HG02610 (cell line): ENCODE measurements around the gene C11orf21.

ENCODE experiments used
- ATAC-seq: cut with Tn5 transposase; IDR thresholded peaks from one replicate; pipeline ENCODE4 v1.9.1; 2021; ENCODE audit warnings: mild to moderate bottlenecking, moderate library complexity; ENCODE audit not compliant: unreplicated experiment

C11orf21 gene

DNA sequence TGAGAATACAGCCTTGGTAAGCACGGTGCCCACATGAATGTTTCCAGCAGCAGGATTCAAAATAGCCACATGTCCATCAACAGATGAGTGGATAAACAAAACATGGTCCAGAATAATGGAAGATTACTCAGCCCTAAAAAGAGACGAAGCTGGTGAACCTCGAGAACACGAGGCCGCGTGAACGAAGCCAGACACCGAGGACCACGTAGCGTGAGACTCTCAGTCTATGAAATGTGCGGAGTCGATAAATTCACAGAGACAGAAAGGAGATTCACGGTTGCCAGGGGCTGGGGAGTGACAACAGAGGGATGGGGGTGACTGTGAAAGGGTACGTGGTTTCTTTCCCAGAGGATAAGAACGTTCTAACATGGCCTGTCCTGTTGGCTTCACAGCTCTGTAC, 28.4 kb downstream of the C11orf21 start:
- no peak for ATAC-seq

DNA sequence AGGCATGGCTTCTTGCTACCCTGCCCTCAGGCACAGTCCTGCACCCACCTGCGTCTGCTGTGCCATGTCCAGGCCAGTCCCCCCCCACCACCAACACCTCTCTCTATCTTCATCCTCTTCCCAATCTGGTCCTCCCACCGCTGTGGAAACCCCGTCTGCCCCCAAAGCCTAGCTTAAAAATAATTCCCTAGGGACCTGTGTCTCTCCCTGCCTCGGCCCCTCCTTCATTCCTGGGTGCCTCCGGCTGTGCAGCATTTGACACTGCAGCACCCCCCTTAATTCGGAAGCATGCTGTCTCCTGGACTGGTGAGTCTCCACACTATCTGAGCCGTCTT, 28.8 kb downstream of the C11orf21 start:
- no peak for ATAC-seq

DNA sequence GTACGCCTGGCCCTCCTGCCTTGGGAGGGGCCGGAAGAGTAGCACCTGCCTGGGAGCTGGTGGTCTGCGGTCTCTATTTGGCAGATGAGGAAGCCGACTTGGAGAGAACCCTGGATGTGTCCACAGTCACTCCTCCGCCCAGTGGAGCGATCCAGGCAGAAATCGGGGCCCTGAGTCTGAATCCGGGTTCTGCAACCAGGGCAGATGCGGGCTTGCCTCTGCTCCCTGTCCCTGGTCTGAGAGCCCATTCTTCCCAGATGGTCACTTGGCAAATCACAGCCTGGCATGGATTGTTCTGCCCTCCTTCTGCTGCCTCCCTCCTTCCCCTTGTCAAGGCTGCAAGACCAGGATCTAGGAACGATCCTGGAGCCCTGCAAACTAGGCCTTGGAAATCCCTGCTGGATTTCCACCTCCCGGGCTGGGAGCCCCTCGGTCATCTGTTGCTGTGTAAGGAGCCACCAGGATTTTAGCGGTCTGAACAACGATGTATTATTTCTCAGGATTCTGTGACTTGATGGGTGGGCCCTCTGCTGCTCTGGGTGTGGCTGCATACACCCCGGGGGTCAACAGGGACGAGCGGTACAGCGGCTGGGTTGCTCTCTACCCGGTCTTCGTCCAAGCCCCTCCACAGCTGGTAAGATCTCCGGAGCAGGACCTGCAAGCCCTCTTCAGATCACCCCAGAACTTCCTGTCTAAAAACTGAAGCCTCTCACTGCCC, 29.3 kb downstream of the C11orf21 start:
- no peak for ATAC-seq

DNA sequence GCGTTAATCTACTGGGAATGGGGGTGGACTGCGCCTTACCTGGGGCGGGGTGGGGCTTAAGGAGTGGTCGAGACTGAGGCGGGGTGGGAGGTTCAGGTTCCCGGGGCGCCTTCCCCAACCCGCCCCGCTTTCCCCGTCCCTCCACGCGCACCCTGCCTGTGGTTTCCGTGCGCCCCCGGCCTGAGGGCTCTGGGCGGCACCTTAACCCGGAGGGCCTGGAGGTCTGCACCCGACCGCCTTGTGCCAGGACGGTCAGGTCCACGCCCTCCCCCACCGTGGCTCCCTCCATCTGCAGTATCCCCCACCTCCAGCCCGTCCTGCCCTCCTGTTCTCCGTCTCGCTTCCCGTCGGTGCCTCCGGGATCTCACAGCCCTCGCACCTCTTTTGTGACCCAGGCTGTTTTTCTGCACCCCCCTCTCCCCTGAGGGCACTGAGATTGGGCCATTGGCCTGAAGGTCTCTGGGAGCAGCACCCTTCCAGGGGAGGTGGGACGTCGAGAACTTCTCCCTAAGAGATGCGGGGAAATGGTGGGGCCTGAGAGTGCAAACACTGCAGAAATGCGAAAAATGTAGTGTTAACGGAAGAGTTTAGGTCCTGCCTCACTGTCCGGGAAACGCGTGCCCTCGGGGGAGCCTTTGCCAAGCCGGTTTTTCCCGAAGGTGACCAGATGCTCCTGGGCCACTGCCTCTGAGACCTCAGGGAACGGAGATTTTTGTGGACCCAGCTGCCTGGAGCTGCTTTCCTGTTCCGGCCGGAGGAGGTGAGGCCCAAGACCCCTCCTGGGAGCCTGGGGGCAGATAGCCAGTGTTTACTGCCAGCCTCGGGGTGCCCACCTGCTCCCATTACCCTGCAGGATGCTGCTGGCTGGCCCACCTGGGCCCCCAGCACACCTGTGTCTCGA, 30.1 kb downstream of the C11orf21 start:
- ATAC-seq: no peak

DNA sequence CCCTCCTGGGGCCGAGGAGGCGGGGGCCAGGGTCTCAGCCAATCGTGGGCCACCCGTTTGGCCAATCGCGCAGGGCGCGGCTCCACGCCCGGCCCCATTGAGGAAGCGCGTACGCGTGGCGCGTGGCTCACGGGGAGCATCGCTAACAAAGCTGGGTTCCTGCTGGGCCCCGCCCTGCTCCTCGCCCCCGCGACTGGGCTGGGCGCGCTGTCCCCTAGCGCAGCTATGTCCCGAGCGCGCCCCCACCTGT, 30.7 kb downstream of the C11orf21 start:
- ATAC-seq: no peak

DNA sequence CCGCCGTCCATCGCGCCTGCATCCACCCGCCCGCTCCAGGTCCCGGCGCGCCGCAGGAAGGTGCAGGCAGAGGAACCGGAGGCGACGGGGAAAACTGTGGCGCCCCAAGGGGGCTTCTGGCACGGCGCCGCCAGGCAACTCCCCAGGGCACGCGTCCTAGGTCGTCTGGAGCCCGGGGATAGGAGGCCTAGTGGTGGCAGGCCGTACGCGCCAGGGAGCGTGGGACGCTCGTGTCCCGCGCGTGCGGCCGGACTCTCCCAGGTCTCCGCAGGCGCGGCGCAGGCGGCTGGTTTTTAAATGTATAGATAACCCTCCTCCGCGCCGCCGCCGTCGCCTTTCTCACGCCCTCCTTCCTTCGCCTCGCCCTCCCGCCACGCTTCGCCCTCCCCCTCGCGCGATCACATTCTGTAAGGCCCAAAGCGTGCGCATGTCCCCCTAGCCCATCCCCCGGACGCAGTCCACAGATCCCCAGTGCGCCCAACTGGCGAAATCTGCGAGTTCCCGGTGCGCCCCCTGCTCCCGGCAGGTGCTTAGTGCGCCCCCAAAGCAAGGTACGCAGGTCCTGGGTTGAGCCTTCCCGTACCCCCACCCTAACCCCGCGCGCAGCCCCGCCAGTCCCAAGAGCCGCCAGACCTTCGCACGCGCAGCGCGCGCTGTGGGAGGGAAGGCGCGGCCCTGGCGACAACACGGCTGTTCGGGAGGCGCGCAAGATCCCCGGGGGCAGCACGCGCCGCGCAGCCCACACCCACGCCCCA, 31.2 kb downstream of the C11orf21 start, which contains the start of gene ASCL2:
Gene ASCL2, minus strand, starts transcription at position 267 of the 755 bp plus-strand sequence. Its CDS starts 256 bp downstream, at position 11.
- no peak for ATAC-seq

DNA sequence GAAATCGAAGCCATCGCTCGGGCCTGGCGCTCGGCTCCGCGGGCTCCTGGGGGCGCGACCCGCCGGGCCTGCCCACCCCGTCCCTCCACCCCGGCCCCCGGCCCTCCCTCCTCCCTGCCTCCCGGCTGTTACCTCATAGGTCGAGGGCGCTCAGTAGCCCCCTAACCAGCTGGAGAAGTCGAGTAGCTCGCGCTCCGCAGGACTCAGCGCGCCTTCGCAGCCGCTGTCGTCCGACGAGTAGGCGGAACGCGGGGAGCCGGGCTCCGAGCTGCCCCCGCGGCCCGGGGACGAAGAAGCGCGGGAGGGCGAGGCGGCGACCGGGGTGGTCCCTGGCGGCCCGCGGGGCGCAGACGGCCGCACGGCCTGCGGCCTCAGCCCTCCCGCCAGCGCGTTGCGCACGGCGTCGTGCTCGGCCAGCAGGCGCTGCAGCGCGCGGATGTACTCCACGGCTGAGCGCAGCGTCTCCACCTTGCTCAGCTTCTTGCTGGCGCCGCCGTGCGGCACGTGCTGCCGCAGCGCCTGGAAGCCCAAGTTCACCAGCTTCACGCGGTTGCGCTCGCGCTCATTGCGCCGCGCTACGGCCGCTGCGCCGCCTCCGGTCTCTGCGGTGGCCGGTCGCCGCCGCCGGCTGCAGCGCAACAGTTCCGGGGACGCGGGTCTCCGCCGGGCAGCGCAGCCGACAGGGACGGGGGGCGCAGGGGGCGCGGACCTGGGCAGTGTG, 32.0 kb downstream of the C11orf21 start:
- ATAC-seq: no peak

DNA sequence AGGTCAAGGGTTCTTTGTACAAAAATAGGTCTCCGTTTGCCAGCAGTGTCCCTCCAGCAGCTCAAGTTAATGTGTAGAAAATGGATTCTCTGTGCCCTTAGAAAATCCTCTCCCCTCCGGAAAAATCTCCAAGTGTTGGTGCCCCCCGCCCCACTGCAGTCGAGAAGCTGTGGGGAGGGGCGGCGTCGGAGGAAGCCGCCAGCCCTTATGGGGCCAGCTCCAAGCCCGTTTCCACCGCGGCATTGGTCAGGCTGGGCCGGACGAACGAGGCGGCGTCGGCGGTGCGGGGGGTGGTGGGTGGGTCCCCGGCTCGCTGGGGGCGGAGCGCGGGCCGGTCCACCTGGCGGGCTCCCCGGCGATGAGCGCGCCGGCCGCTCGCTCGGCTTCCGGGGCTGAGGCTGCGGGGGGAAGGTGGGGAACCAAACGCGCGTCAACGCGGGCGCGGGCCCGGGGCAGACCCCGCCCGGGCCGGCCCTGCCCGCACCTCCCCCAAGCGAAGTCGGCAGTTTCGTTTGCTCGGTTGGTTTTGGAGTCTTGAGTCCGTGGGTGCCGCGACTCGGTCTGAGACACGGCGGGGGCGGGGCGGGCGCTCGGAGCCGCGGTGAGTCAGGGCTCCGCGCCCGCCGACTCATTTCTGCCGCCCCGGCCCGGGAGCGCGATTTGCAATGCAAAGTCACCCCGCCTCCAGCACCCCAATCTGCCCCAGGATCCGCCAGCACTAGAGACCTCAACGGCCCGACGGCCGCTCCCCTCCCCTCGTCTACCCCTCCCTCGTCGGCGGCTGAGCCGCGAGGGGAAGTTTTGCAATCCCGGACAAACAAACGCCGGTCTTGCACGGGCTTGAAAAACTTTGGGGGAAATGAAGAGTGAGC, 32.8 kb downstream of the C11orf21 start:
- no peak for ATAC-seq

DNA sequence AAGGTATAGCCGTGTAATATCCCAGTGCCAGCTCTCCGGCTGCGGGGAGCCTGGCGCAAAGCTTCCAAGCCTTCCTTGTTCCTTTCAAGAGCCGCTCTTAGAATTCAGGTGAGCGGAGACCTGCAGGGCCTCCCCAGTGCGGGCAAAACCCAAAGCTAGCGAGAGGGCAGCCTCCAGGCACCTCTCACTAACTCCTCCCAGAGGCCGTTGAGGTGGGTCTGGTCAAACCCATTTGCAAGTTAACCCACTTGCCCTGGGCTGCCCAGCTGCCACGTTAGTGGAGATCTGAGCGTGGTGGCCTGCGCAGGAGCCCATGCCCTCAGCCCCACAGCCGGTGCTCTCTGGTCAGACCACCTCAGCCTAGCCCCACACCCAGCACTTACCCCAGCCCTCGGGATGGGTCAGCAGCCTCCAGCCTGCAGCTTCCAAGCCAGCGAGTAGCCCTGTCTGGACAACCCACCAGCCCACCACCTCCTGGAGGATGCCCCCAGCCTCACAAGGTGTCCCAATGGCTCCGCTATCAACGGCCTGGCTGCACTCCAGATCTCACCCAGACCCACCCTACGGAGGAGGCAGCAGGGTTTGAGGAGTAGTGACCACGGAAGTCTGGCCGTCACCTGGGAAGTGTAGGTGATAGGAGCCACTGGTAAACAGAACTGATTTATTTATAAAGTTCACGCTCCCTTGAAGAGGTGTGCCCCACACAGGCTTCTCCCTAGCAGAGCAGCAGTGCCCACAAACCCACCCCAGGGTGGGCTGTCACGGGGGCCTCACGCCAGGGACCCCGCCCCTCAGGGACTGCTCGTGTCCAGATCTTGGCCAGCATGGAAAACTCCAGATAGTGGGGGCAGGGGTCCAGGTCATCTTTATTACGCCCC, 33.6 kb downstream of the C11orf21 start:
- no peak for ATAC-seq

DNA sequence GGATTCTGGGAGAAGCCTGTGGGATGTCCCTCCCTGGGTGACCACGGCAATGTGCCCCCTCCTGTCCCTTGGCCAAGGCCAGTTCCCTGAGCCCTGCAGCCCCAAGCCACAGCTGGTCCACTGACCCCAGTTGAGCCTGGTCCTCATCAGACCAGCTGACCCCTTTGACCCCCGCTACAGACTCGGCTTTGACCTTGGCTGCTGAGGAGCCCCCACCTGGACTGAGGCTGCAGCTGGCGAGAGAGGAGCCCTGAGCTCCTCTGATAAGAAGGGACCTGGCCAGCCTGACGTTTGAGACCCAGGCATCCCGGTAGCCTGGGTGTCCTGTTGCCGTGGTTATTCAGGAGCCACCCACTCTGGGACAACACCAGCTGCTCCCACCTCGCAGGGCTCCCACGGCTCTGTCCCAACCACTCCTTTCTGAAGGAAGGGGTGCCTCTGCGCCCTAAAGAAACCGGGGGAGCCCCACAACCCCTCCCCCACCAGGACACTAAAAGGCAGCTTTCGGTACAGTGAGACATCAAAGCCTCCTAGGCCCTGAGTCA, 34.3 kb downstream of the C11orf21 start:
- ATAC-seq: no peak

DNA sequence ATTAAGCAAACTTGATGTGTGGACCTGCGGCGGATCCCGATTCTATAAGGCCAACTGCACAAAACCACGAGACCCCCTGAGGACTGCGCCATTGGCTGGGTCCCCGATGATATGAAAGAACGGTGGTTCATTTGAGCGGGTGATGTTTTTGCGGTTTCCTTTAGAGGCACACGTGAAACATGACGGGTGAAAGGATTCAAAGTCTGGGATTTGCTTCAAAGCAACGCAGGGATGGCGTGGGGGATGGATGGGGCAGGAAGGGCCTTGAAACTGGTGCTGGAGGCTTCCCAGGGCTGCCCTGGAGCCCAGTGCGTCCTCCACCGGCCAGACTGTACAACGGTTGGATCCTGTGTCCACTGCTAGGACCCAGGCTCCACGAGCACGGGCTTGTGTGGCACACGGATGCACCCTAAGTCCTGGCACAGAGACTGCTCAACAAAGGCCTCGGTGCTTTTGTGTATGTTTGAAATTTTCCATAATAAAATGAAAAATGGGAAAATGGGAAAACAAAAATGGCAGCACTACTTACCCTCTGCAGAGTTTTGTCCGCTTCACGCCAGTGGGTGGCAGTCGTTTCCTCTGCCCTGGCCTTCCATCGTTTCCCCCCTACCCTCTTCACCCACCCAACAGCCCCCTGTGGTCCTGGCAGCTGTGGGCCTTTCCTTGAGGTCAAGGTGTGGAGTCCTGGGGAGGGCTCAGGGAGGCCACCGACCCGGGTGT, 35.0 kb downstream of the C11orf21 start:
- no peak for ATAC-seq

DNA sequence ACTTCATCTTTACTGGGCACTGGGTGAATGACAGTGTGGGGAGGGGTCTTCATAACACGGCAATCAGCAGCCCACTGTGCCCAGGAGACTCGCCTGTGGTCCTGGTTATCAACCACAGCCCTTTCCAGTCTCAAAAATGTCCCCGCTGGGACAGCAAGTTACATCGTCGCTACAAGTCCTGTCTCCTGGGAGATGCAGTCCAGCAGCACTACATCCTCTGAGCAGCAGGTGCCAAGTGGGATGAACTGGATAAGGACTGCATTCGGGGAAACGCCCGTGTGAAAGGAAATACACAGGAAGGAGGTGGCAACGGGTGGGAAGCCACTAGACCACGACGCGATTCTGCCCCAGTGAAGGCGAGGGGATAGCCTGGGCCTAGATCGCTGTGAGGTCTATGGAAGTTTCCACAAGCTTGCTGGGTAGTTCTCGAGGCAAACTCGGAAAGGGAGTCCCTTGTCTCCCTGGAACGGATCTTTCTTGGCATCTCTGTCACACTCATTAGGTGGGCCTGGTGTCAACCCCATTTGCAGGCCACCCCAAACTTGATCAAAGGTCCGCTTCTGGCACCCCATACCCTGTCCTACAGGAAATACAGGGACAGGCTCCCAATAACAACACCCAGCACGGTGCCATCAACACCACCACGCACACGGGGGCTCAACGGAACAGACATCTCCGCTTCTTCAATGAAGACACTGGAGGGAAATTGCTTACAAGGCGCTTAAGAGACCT, 35.7 kb downstream of the C11orf21 start:
- no peak for ATAC-seq

DNA sequence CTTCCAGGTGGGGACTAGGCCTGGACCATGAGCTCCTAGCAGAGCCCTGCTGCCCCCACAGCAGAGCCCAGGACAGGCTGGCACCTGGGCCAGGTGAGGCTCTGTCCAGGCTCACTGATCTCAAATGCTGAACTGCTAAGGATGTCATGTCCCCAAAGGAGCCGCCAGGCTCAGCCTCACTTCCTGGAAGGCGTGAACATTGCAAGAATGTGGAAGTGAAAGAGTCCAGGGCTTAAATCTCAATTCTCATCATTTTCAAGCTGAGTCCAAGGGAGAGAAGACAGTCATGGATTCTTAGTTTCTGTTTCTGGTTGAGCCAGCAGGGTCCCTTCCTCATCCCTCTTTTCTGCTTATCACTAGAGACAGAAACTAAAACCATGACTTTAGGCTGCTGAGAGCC, 36.3 kb downstream of the C11orf21 start:
- ATAC-seq: peak; percentile 74

DNA sequence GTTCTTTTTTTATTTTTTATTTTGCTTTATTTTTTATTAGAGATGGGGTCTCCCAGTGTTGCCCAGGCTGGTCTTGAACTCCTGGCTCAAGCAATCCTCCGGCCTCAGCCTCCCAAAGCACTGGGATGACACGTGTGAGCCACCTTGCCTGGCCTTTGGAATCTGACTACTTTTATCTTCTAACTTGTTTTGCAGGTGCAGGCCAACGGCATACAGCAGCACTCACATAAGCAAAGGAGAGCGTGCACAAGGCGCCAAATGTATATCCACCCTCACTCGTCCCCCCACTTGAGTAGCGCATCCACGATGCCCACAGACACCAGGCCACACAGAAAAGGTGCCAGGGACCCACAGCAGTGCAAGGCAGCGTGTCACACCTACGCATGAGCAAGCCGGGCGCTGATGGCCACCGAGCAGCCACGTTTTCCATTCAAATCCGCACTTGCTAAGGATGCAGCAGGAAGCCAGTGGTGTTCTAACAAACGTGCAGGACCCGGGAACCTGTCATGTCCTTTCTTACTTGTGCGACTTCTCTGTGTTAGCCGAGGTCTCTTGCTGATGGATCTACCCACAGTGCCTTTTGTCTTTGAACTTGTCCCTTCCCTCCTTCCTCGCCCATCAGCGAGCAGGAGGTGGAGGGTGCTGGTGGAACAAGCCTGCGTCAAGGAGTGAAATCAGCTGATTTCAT, 37.2 kb downstream of the C11orf21 start:
- no peak for ATAC-seq

DNA sequence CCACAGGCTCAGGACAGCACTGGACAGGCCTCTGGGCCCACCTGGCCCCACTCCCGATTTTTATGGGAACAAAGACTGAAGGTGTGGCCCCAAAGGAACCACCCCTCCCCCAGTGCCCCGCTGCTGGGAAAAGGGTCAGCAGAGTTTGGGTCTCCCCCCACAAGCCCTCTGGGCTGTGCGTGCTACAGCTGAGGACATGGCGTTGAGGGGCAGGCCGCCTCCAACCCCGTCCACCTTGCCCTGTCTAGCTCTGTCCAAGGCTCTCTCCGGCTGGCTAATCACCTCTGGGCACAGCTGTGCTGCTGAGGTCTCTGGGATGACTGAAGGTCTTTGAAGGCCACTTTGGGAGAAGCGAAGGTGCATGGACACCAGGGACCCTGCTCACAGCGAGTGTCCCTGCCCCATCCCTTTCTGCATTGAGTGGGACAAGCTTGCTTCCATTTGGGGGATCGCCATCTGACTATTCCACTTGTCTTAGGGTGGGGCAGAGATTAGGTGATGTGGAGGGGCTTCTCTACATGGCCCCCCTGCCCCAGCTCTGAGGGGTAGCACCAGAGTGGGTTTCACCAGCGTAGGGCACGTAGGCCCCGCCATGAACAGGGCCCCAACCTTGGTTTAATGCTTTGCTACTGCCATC, 37.9 kb downstream of the C11orf21 start:
- ATAC-seq: no peak

DNA sequence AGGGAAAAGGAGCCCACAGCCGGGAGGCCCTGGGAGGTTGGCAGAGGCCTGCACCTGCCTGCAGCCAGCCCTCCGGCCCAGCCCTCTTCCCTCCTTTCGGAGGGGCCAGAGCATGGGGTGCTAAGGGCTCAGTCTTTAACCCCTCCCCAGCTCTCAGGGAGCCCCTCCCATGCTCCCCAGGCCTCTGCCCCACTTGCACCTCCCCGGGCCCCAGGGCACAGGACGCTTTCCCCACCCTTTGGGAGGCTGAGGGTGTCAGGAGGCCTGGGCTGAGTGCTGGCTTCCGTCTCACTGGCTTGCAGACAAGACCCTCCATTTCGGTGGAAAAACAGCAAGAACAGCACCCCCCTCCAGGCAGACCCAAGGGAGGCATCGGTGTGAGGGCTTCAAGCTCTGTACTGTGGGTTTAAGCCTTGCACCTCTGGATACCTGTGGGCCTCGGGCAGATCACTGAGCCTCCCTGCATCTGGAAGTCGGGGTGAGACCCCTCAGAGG, 38.6 kb downstream of the C11orf21 start:
- no peak for ATAC-seq
